Measurements from ENCODE around the gene CMA1. TPM values are rescaled to one million over a fixed set of nuclear protein-coding genes. Genes with fewer than 3 reads are reported as not detected.

CMA1 gene
- total RNA-seq, 1 experiment from 2014 or later: not detected

DNA sequence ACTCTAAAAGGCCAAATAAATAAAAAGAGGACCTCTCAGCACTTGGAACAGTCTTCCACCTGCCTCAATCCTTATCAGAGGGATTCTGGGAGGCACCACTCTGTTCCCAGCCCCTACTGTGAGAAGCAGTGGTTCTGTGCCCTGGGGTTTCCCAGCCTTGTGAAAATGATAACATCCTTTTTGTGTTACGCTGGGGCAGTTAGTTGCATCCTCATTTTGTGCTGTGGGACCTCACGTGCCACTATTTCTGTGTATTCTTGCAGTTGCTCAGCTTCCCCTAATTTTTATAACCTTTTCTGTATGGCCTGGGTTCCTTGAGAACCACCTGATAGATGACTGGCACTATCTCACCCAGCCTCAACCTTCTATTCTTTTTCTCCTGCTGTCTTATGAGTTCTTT, 10.8 kb upstream of the CMA1 start:
- Histone ChIP-seq H2BK120ac (ENCODE audit: low read depth, low read length, poor library complexity, severe bottlenecking) (no peak overlapping the region), H3K4ac (ENCODE audit: low read depth, low read length) (no peak overlapping the region), H3T11ph (ENCODE audit: low read length) (no peak overlapping the region), H3K27ac (ENCODE audit: insufficient read length, low read depth, low read length) (no peak overlapping the region), H2AFZ (ENCODE audit: low read length) (no peak overlapping the region), H3K4me1 (ENCODE audit: insufficient read depth, low read length) (no peaks in the 10 kb centered on the region), H3K14ac (ENCODE audit: insufficient read depth, low read length) (no peak overlapping the region), H4K8ac (replicated peaks; ENCODE audit: insufficient read length, low read depth, low read length) (no peak overlapping the region), H4K5ac (ENCODE audit: insufficient read length, low read depth, low read length) (no peak overlapping the region), H3K4me2 (ENCODE audit: insufficient read depth, insufficient read length, low read length) (no peak overlapping the region), H3K18ac (ENCODE audit: insufficient read length, low read depth, low read length) (no peak overlapping the region), H3K79me1 (ENCODE audit: insufficient read depth, low read depth, low read length, poor library complexity, severe bottlenecking) (no peaks in the 10 kb centered on the region), H2BK20ac (ENCODE audit: low read depth, low read length, poor library complexity, severe bottlenecking) (no peak overlapping the region), H3K23ac (ENCODE audit: insufficient read length, low read depth, low read length) (no peak overlapping the region), H3K27me3 (ENCODE audit: insufficient read depth, low read length) (no peaks in the 10 kb centered on the region), H2BK15ac (ENCODE audit: low read depth, low read length) (no peak overlapping the region), H2BK12ac (ENCODE audit: insufficient read length, low read depth, low read length) (no peak overlapping the region), H4K20me1 (ENCODE audit: control insufficient read depth, insufficient read depth, insufficient read length) (no peaks in the 10 kb centered on the region), H3K9ac (ENCODE audit: extremely low read depth, insufficient read length, low read length) (no peak overlapping the region), H2AK5ac (ENCODE audit: insufficient read length, low read length) (no peak overlapping the region), H2BK5ac (ENCODE audit: insufficient read length, low read length) (no peak overlapping the region), H3K56ac (ENCODE audit: insufficient read length, low read depth, low read length) (no peak overlapping the region), H4K91ac (ENCODE audit: insufficient read length, low read depth, low read length) (no peak overlapping the region), H3K23me2 (ENCODE audit: insufficient read length, low read depth, low read length, poor library complexity, severe bottlenecking) (no peaks in the 10 kb centered on the region), H3K9me3 (ENCODE audit: control insufficient read depth, low read depth, low read length) (no peaks in the 10 kb centered on the region), H3K79me2 (ENCODE audit: insufficient read depth, low read length) (no peaks in the 10 kb centered on the region)
- DNase-seq: no peak
- H3K36me3 Mint-ChIP-seq (ENCODE audit: insufficient read depth in 1 of 3, low read depth in 3 of 3): peaks cover 0 to 33% (median 0%) of the 10 kb centered on the region in 3 experiments; a peak in 2 of 7 replicates
- no peak overlapping the region for H3K4me3 Mint-ChIP-seq
- no peaks in the 10 kb centered on the region; the same call in 1 of the 2 replicates for H3K27me3 Mint-ChIP-seq (ENCODE audit: low read depth)
- peaks cover 0 to 65% of the 10 kb centered on the region in 2 experiments; a peak in 3 of 5 replicates for H3K9me3 Mint-ChIP-seq
- H3K4me1 Mint-ChIP-seq: no peaks in the 10 kb centered on the region
- TF ChIP-seq, protein P1, sequence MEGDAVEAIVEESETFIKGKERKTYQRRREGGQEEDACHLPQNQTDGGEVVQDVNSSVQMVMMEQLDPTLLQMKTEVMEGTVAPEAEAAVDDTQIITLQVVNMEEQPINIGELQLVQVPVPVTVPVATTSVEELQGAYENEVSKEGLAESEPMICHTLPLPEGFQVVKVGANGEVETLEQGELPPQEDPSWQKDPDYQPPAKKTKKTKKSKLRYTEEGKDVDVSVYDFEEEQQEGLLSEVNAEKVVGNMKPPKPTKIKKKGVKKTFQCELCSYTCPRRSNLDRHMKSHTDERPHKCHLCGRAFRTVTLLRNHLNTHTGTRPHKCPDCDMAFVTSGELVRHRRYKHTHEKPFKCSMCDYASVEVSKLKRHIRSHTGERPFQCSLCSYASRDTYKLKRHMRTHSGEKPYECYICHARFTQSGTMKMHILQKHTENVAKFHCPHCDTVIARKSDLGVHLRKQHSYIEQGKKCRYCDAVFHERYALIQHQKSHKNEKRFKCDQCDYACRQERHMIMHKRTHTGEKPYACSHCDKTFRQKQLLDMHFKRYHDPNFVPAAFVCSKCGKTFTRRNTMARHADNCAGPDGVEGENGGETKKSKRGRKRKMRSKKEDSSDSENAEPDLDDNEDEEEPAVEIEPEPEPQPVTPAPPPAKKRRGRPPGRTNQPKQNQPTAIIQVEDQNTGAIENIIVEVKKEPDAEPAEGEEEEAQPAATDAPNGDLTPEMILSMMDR (conservative IDR thresholded peaks at IDR 0.05): no peak
- H3K27ac Mint-ChIP-seq: no peak overlapping the region
- no CpG with 5 or more reads among the region's 2 CpGs for WGBS (ENCODE audit: extremely low coverage, insufficient read length, low lambda C conversion rate)

Measured in H9 (cell line).